ENCODE results near the gene FRAS1.
"Not testable (repeated sequence)": the region's sequence is repeated elsewhere in the genome, so short reads cannot be mapped to it uniquely, and the experiment has no call there.

Gene FRAS1

DNA sequence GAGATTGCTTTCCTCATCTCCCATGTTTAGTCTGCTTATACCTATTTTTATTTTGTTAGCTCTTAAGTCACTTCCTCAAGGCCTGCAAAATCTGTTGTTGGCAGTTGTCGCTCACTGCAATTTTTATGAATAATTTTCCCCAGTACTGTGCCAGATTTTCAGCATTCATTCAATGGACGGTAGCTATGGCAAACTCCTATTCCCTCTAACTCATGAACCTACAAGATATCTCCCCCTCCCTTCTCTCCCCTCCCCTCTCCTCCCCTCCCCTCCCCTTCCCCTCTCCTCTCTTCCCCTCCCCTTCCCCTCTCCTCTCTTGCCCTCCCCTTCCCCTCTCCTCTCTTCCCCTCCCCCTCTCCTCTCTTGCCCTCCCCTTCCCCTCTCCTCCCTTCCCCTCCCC is 160.4 kb downstream of the FRAS1 start:
- DNase-seq = no peak

DNA sequence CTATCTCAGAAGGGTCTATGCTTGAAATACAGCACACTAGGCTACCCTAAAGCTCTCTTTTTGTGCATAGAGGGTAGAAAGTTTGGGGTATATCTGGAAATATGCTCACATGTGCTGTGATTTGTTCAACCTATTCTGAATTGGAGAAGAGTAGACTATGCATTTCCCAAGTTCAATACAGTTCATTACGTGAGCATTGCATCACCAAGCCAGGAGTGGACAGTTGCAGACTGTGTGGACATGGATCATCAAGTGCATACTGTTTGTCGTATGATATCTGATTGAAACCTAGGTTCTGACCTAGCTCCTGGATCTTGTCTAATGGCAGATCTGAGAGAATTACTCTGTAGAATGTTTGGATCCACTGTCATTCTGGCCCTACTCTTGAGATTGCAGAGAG is 161.1 kb downstream of the FRAS1 start:
- DNase-seq = no peak

DNA sequence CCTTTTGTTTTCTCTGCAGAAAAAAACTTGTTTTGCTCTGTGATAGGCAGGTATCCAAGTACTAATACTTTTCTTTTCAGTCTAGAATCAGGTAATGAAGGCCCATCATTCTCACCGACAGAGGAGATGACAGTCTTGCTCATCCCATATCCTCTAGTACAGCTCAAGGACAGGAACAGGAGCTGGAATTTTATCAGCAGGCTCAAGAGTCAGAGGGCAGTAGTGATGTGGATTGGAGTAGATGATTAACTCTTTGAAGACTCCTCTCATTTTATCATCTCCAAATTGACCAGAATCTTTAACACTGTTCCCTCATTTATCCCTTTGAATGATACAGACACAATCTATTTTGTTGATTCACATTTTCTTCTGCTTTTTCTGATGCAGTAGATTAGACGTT is 162.7 kb downstream of the FRAS1 start:
- no peak for DNase-seq

DNA sequence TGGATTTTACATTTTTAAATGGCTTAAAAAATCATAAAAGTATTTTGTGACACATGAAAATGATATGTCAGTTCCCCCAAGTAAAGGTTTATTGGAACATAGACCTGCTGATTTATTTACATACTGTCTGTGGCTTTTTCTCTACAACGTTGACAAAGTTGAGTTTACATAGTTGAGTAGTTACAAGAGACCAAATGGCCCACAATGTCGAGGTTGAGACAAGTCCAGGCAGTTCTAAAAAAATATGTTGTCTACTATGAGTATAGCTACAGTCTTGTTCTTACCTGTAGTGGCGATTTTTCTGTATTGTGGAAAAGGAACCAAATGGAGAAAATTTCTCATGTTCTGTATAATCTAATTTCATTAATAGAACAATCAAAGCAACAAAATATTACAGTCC is 163.2 kb downstream of the FRAS1 start:
- no peak for DNase-seq

DNA sequence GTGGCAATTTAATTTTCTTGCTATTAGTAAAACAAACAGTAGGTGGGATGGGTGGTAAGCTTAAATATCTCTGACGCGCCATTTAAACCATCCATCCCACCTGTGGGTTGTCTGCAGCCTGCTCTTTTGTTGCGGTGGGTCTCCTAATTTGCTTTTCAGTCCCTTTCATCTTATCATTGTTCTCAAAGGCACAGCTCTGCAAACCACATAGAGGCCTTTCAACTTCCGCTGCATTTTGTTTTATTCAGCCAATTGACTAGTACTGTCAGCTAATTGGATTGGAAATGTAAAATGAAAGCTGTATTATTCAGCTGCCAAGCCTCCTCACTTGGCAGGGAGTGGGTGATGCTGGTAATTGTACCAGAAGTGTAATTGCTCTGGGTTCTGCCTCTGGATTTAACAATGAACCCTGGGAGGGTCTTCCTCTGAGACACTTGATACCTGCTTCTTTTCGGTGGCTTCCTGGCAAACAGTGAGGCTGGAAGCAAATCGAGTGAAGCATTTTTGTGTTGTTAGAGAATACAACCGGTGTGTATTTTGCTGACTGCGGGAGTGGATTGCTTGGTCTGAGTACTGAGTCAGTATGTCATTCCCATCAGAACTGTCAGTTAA is 165.6 kb downstream of the FRAS1 start:
- DNase-seq = no peak

DNA sequence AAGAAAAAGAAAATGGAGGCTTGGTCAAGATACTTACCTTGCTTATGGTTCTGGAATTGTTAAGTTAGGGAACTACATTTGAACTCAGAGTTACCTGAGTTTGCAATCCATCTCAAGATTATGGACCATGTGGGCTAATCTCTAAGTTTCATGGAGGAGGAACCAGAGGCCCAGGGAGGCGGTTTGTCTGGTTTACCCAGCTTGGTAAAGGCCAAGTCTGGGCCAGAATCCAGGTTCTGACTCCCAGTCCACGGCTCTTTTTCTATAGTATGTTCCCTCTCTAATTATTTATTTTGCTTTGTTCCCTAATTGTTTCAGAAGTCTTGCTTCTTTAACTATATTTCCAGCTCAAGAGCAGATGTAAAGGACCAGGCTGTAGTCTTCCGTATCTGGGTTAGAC is 168.1 kb downstream of the FRAS1 start:
- DNase-seq = no peak

DNA sequence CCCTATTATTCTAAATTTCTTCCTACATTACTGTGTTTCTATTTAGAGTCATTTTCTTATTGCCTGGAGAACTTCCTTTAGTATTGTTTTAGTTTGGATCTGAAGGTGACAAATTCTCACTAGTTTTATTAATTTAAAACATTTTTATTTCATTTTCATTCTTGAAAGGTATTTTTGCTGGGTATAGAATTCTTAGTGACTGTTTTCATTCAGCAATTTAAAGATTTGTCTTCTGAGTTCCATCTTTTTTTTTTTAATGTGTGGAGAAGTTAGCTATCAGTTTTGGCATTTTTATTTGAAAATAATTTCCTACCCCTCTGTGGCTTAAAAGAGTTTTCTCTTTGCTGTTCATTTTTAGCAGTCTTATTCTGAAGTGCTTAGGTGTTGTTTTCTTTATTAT is 169.2 kb downstream of the FRAS1 start:
- DNase-seq = no peak

DNA sequence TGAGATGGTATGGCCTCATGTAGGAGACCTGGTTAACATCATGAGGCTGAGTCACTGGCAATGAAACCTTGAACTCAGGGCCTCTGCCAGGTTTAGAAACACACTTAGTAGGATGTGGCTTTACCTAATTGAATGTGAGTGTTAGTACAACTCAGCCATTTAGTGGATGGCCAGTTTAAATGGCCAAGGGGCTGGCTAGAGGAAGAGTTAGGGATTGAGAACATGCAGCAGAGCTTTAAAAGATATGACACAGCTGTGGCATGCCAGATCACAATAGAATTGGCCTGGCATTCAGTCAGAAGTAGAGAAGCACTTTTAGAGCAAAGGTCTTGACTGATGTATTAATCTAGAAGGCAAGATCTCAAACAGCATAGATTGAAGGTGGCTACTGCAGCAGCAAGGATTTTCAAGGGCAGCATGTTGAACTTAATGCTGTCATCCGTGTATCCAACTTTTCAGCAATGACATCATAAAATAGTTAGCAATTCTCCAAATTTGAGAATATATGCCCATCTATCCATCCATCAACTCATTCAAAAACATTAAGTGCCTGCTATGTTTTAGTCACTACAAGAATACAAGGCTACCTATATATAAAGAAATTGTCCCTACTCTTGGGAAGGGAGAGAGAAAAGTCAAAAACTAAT is 170.4 kb downstream of the FRAS1 start:
- no peak for DNase-seq

DNA sequence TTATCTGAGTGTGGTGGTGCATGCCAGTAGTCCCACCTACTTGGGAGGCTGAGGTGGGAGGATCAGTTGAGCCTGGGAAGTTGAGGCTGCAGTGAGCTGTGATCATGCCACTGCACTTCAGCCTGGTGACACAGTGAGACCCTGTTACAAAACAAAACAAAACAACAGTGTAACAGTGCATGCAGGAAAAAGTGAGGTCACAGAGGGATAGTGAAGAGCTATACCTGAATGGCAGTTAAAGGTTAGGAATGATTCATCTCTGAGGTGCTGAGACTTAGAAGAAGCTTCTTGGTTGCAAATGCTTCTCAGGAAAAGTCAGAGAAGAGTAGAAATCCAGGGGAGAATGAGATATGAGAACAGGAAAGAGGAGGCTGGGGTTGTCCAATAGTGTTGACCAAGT is 178.7 kb downstream of the FRAS1 start:
- no peak for DNase-seq

DNA sequence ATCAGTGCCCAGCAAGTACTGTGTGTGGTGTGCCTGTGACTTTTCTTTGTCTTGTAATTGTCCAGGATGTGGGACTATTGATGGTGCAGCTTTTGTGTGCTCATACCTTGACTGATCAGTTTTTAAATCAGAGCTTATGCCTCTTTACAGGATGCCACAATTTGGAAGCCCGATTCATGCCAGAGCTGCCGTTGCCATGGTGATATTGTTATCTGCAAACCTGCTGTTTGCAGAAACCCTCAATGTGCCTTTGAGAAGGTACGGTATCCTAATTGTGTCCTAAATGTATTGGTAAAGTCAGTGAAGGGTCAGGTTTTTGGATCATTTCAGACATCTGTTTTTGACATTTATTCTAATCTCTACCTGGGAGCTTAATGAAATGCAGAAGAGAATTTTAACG is 180.2 kb downstream of the FRAS1 start:
- DNase-seq = no peak

DNA sequence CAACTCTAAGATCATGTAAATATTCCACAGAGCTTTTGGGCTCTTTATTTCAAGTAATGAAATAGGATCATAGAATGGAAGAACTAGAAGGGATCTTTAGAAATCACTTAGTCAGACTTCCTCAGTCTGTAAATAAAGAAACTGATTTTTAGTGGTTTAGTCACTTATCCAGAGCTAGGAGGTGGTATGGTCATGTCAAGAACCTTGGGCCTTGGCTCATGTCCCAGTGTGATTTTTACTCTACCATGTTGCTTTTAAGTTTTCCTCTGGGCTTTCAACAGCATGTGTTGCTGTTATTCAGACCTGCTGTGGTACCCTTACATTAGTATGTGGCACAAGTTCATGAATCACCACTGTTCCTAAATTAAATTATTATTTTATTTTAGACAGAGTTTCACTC is 184.9 kb downstream of the FRAS1 start:
- no peak for DNase-seq

DNA sequence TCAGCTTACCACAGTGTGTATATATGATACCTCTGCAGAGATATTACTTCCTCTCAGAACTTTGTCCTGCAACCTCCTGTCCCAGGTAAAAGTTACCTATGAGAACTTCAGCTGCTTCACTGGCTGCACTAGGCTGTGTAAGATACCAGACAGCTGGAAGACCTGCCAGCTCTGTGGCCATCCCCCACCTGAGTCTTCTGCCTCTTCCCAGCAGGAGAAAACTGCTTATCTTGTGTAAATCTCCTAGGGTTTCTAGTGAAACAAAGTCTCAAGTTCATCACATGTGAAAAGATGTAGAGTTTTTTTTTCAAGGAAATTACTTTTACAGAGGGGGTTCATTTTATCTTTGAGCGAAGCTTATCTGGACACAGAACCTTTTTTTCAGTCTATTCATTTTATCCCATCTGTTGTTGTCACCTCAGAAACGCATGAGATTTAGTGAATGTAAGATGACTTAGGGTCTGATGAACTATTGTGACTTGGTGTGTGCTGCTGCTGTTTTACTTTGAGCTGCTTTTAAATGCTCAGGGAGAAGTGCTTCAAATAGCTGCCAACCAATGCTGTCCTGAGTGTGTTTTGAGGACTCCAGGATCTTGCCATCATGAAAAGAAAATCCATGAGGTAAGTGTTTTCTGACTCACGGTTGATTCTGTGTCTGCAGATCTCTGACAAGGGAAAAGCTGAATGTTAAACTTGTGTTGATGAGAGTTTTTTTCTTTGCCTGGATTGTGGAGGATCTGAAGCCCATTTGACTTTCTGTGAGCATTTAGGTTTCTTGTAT is 187.8 kb downstream of the FRAS1 start:
- no peak for DNase-seq

DNA sequence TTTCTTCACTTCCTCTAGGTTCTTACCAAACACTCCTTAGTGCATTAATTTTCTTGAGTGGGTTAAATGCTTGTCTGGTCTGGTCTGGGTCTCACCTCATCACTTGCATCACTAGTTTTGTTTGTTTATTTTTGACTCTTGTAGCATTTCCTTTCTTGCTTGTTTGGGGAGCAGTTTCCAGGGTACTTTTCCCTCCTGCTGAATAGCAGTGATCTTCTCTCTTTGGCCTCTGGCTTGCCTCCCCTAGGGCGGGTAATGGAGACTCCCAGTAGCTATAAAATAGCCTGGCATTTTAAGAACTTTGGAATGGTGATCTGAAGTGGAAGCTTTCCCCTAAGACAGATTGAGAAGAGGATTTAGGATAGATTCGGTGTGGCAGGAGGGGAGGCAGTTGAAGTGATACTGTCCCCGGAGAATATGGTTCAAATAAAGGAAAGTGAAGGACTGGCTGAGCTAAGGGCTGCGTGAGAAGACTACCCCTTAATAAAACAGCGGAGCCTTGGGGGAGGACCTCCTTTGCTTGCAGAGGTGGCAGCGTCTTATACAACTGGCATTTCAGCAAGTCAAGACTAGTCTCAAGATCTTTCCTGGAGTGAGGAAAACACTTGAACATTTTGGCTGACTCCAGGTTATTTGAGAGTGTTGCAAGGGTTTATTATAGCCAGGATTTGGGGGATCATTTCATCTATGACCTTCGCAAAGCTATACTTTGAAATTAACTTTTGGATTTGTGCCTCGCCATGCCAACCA is 190.6 kb downstream of the FRAS1 start:
- no peak for DNase-seq

DNA sequence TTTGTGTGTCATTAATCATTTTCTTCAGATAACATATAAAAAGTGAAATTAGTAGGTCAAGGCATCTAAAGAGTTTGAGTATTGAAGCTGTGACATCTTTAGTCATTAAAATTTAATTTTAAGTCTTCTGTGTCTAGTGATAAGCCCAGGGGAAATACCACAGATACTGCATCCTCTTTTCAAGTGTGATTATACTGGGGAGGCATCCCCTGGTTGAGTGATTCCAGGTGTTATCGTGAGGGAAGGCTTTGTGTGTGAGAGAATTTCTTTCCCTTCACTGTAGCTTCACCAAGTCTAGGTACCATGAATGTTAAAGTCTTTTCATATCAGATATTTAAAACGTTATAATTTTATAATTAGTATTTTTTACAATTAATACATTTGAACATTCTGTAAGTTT is 193.4 kb downstream of the FRAS1 start:
- DNase-seq = no peak

DNA sequence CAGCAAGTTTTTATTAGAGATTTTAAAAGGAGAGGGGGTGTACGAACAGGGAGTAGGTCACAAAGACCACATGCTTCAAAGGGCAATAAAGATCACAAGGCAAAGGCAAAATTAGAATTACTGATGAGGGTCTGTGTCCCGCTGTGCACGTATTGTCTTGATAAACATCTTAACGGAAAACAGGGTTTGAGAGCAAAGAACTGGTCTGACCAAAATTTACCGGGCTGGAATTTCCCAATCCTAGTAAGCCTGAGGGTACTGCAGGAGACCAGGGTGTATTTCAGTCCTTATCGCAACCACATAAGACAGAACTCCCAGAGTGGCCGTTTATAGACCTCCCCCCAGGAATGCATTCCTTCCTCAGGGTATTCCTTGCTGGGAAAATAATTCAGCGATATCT is 195.7 kb downstream of the FRAS1 start:
- not testable (repeated sequence) for DNase-seq

DNA sequence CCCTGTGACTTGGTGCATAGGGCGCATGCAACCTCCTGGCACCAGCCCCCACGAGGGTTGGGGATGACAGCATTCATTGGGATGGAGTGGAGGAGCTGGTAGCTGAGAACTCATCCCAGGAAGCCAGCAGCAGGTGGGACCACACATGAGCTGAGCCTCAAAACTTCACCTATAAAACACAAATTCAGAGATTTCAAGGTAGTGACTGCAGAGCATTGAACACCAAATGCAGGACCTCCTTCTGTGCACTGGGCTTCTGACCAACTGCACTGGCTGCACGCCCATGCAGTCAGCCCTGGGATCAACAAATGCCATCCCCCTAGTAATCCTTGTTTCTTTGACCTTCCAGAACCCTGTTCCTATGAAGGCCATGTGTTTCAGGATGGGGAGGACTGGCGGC is 197.8 kb downstream of the FRAS1 start:
- DNase-seq = no peak

DNA sequence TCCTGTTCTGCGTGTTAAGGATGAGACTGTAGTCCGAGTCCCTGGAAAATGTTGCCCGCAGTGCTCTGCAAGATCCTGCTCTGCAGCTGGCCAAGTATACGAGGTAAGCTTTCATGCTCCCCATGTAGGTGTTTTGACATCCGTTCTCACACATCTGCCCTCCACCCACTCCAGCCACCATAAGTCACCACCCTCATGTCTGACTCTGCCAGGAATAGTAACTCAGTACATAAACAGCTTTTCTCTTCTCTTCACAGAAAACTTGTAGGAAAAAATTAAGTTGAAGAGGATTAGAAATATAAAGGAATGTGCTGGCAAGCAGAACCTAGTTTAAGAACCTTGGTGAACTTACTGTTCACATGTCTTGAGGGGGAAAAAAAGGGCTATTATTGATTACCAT is 207.9 kb downstream of the FRAS1 start:
- DNase-seq = no peak

DNA sequence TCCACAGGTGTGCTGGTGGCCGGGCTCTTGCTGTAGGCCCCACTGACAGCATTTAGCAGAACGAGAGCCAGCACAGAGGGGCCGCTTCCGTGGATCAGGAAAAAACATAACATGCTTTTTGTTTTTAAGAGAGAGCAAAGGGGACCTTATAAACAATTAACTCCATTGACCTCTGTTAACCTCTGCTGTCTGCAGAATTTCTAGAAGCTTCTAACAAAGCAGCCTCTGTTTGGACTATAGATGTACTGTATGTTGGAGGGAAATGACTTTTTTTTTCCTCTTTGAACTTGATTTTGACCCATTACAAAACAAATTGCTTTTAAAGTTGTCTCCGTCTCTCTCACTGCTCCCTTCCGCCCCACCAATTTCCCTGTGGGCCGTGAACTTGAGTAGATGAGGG is 210.7 kb downstream of the FRAS1 start:
- DNase-seq = no peak

DNA sequence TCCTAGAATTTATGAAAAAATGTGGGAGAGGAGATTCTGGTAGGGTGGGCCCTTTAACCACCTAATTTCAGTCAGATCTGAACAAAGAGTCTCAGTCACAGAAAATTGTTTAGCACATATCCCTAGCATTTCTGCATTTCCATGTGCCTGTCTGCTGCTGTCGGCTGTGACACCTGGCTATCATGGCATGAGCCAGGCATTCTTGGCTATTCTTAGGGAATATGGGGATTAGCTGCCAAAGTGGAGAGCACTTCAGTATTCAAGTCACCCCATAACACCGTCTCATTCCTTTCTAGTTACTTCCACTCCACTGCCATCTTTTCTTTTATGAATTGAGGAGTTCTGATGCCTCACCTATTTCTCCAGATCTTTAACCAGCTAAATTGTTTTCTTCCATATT is 211.5 kb downstream of the FRAS1 start:
- DNase-seq = no peak

DNA sequence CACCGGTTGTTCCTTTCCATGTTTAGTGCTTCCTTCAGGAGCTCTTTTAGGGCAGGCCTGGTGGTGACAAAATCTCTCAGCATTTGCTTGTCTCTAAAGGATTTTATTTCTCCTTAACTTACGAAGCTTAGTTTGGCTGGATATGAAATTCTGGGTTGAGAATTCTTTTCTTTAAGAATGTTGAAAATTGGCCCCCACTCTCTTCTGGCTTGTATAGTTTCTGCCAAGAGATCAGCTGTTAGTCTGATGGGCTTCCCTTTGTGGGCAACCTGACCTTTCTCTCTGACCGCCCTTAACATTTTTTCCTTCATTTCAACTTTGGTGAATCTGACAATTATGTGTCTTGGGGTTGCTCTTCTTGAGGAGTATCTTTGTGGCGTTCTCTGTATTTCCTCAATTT is 218.3 kb downstream of the FRAS1 start:
- not testable (repeated sequence) for DNase-seq

DNA sequence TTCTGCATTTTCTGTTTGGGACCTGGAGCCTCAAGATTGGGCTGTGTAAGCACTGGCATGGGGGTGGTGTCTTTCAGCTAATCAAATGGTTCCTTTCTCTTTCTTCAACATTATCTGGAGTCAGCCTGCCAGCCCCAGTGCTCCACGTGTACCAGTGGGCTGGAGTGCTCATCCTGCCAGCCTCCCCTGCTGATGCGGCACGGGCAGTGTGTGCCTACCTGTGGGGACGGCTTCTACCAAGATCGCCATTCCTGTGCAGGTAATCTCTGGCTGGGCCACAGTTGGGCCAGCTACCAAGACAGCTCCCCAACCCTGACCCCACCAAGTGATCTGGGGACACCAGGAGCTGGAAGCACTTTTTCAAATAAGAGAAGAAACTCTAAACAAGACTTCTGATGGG is 229.2 kb downstream of the FRAS1 start:
- no peak for DNase-seq

DNA sequence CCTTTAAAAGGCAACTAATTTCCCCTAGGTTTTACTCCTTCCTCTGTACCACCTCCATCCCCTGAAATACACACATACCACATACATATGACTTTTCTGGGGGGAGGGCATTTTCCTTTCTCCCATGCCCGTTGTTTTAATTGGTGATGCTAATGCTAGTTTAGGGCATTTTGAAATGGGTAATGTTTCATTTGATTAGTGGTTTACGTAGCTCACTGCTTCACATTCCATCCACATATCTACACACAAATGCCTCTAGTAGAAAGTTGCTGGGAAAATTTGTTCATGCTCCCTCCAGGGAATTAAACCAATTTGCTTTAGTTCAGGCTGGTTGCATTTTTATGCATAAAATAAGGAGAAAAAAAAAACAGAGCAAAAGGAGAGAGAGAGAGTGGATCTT is 231.2 kb downstream of the FRAS1 start:
- no peak for DNase-seq

DNA sequence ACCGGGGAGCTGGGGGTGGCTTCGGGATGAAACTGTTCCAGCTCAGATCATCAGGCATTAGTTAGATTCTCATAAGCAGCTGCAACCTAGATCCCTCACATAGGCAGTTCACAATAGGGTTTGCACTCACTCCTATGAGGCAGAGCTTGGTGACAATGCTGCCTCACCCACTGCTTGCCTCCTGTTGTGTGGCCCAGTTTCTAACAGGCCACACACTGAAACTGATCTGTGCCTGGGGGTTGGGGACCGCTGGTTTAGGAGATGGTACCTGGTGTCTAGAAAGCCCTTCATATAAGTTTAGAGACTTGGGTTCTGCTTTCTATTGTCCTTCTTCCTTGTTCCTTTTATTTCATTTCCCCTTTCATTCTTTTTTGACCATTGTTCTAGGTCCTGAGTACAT is 234.2 kb downstream of the FRAS1 start:
- no peak for DNase-seq

DNA sequence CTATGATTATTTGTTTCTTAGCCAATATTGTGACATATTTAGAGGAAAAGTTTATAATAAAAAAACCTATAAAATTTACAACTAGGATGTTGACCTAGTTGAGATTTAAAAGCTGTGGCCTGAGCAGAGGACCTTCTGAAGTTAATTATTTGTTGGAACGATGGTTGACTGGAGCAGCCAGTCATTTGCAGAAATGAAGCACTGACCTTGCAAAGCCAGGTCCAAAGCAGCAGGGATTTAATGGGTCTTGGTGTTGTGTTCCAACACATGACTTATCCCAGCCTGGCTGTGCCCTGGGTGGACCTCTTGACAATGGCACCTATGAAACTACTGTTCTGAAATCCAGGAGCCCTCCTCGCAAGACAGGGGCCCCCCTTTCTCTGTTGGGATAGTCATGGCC is 235.2 kb downstream of the FRAS1 start:
- DNase-seq = no peak
